Ovary (tissue), 9 donors: ENCODE data around the gene SLC25A31. TPM values are rescaled to one million over a fixed set of nuclear protein-coding genes. Genes with fewer than 3 reads are reported as not detected.

Source experiments
- DNase-seq, 5 donors: peaks; one replicate each; pipeline ENCODE4 v3.0.0-alpha.2; 2019 to 2020
- H3K27ac ChIP-seq, 2 donors: fragments of 200-600 bp; one replicate each; pipeline versions ENCODE4 v1.5.1 to v1.8.0; 2019 to 2022
- H3K27me3 ChIP-seq: fragments of 200-600 bp; one replicate; pipeline ENCODE4 v1.8.0; 2022
- H3K36me3 ChIP-seq: fragments of 200-600 bp; sonication (generic); one replicate; pipeline ENCODE4 v1.5.1; 2019
- H3K4me1 ChIP-seq: one replicate; pipeline ENCODE4 v1.8.1; 2013; ENCODE audit warnings: mild to moderate bottlenecking, moderate library complexity; ENCODE audit not compliant: insufficient read depth
- H3K4me3 ChIP-seq: fragments of 200-600 bp; sonication (generic); one replicate; pipeline ENCODE4 v1.5.1; 2017
- H3K9me3 ChIP-seq, 2 donors: fragments of 200-600 bp in 1 of 2; sonication (generic) in 1 of 2; one replicate each; pipeline versions ENCODE4 v1.5.1 to v1.8.1; 2013 to 2019; ENCODE audit warnings: mild to moderate bottlenecking in 1 of 2, moderate library complexity in 1 of 2
- CTCF ChIP-seq, 3 donors: fragments of 450-650 bp in 2 of 3; fragments of 200-600 bp in 1 of 3; IDR thresholded peaks; one replicate each; pipeline versions ENCODE4 v1.5.1 to v1.8.0; 2016 to 2022; ENCODE audit warnings: antibody characterized with exemption in 3 of 3, mild to moderate bottlenecking in 1 of 3
- EP300 ChIP-seq: sonication (generic); formaldehyde crosslinking; IDR thresholded peaks from one replicate; pipeline ENCODE4 v1.6.1; 2017; ENCODE audit warnings: antibody characterized with exemption
- POLR2A ChIP-seq: fragments of 450-650 bp; IDR thresholded peaks from one replicate; pipeline ENCODE4 v1.6.1; 2017; ENCODE audit warnings: antibody characterized with exemption, mild to moderate bottlenecking, moderate library complexity
- WGBS, 3 donors: extraction: QIAGEN DNeasy Blood & Tissue Kit in 1 of 3; methylation state at CpG; one replicate each; pipeline versions ENCODE4 v1.1.5 to v1.1.7; 2013 to 2017; 5-methylcytosine and 5-hydroxymethylcytosine counted together
- intact Hi-C, 4 donors: fragments of 100-400 bp; cut with DNase I; formaldehyde crosslinking; loops; one replicate each; pipeline versions ENCODE4 v1.11.0 to v1.15.1; 2022 to 2023
- polyA plus RNA-seq, 2 donors: library from polyadenylated mRNA; stranded (reverse); fragments of 200-250 nt in 1 of 2; fragments of 350-450 nt in 1 of 2; fragmentation: Illumina TruSeq in 1 of 2; extraction: RNeasy Lipid Tissue Mini Kit (QIAGEN cat#74804) in 1 of 2; gene quantifications; one replicate each; pipeline ENCODE4 v1.2.3, GENCODE V29; 2013 to 2014
- total RNA-seq, 7 donors: library from RNA; depleted of rRNA in 2 of 7; stranded (reverse); fragments of >200 nt in 2 of 7; fragmentation: NEBNext Ultra II Directional in 3 of 7; extraction: Animal tissue kit (Norgen Biotek cat#: 25700) in 3 of 7; gene quantifications; one replicate each; pipeline versions ENCODE4 v1.1.0 to v1.2.4, GENCODE V29; 2016 to 2023
- donor health status: DM: no; HTN: no; CAD: no; lungs with moderate emphysema.
- donor health status: DM: no; HTN: no; CAD: no.
- donor health status: Bipolar disorder and iron deficiency.
- donor health status: DM: yes; HTN: yes; CAD: no.
- donor health status: DM: no; HTN: no; CAD: no.
- donor health status: DM: yes; HTN: yes; CAD: no.

SLC25A31 gene
- total and polyA plus RNA-seq, 9 donors: 0.12 TPM; not detected in 8

DNA sequence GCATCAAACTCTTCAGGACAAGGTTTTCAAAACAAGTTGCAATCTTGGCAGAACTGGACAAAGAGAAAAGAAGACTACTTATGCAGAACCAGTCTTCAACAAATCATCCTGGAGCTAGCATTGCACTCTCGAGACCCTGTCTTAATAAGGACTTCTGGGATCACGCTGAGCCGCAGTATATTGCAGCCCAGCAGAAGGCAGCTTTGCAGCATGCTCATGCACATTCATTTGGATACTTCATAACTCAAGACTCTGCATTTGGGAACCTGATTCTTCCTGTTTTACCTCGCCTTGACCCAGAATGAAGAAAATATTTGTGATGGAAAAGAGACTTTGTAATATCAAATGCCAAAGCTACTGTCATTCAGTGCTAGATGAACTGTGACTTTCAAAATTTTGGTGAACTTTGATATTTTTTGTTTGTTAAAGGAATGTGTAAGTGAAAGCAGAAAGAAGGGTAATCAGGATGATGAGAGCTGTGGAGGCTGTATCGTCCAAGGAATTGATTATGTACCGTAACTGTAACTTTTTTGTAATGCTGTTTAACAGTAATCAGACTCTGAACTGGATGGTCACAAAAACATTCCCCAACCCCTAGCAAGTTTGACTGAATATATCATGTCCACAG lies 79.1 kb downstream of the SLC25A31 start:
- H3K27me3 ChIP-seq: no peaks in the 10 kb centered on the region
- H3K4me3 ChIP-seq: no peak overlapping the region
- no peak for DNase-seq
- H3K9me3 ChIP-seq: no peaks in the 10 kb centered on the region
- H3K4me1 ChIP-seq: no peaks in the 10 kb centered on the region
- intact Hi-C loops: no loop called here
- H3K36me3 ChIP-seq: no peaks in the 10 kb centered on the region
- TF ChIP-seq POLR2A (no peak), EP300 (no peak)
- no peak overlapping the region for H3K27ac ChIP-seq
- 49 to 72% (median 51%) methylated on average over 6 of the region's 6 CpGs for WGBS, 3 donors

- H3K27ac ChIP-seq: no peak overlapping the region
- no peak for TF ChIP-seq EP300
- no peak for TF ChIP-seq CTCF (IDR thresholded peaks at IDR 0.05)
- no peak for TF ChIP-seq POLR2A
- no peaks in the 10 kb centered on the region for H3K27me3 ChIP-seq
- no peaks in the 10 kb centered on the region for H3K36me3 ChIP-seq
- 75 to 87% (median 81%) methylated on average over 3 of the region's 3 CpGs for WGBS, 3 donors
- no peak for DNase-seq
- H3K4me3 ChIP-seq: no peak overlapping the region
- intact Hi-C loops: no loop called here
- no peaks in the 10 kb centered on the region for H3K4me1 ChIP-seq
- no peaks in the 10 kb centered on the region for H3K9me3 ChIP-seq
These were observed 80.4 kb downstream of the SLC25A31 start for GRCh38 chr4:127810551-127810950.

DNA sequence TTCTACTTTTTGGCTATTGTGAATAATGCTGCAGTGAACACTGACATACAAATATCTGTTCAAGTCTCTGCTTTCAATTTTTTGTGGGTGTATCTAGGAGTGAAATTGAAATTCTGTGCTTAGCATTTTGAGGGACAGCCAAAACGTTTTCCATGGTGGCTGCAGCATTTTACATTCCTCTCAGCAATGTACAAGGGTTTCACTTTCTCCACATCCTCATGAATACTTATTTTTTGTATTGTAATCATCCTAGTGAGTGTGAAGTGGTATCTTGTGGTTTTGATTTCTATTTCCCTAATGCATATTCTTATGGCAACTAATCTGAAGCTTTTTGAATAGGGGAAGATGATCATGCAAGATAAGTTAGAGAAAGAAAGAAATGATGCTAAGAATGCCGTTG lies 92.2 kb downstream of the SLC25A31 start:
- Histone ChIP-seq H3K4me3 (no peak overlapping the region), H3K27me3 (no peaks in the 10 kb centered on the region), H3K9me3 (no peaks in the 10 kb centered on the region), H3K27ac (no peak overlapping the region), H3K36me3 (no peaks in the 10 kb centered on the region), H3K4me1 (no peaks in the 10 kb centered on the region)
- DNase-seq: no peak
- 56 to 62% (median 59%) methylated on average over 2 of the region's 2 CpGs for WGBS, 3 donors
- TF ChIP-seq CTCF (IDR thresholded peaks at IDR 0.05) (no peak), EP300 (no peak)
- intact Hi-C loops: no loop called here

Other genes starting within 250 kb of the SLC25A31 start
- gene INTU, start 97.4 kb upstream of the SLC25A31 start, total RNA-seq: 10 to 100 TPM in 6 of 7 donors, 1 to 10 TPM in 1; 8.8 to 23.2 (median 13.3) TPM
- gene INTU, start 97.4 kb upstream of the SLC25A31 start, polyA plus RNA-seq: 1 to 10 TPM; 5.5 to 9.1 TPM
- 10 to 100 TPM in 2 of 7 donors, 1 to 10 TPM in 5; 2.8 to 12.6 (median 7.7) TPM for gene HSPA4L, start 51.9 kb downstream of the SLC25A31 start, total RNA-seq
- 1 to 10 TPM in 1 of 2 donors, under 1 TPM in 1; 0.63 to 4.2 TPM for gene HSPA4L, start 51.9 kb downstream of the SLC25A31 start, polyA plus RNA-seq
- gene PLK4, start 150.5 kb downstream of the SLC25A31 start, total RNA-seq: 1 to 10 TPM in 5 of 7 donors, under 1 TPM in 2; 0.48 to 4.4 (median 1.7) TPM
- 1 to 10 TPM; 1.8 to 2.1 TPM for gene PLK4, start 150.5 kb downstream of the SLC25A31 start, polyA plus RNA-seq
- 10 to 100 TPM; 18.1 to 29.7 (median 25.4) TPM for gene MFSD8, start 234.8 kb downstream of the SLC25A31 start, total RNA-seq
- gene MFSD8, start 234.8 kb downstream of the SLC25A31 start, polyA plus RNA-seq: 10 to 100 TPM; 11.8 to 13.5 TPM
- 10 to 100 TPM in 3 of 7 donors, 1 to 10 TPM in 4; 6.3 to 11.3 (median 9.6) TPM for gene ABHD18, start 235.0 kb downstream of the SLC25A31 start, total RNA-seq
- gene ABHD18, start 235.0 kb downstream of the SLC25A31 start, polyA plus RNA-seq: 1 to 10 TPM; 3.5 to 7.4 TPM